HG02981 (cell line): ENCODE data around the gene GATAD2B.

Experiments used
- ATAC-seq: cut with Tn5 transposase; IDR thresholded peaks from one replicate; pipeline ENCODE4 v1.9.1; 2021; ENCODE audit warnings: mild to moderate bottlenecking, moderate library complexity; ENCODE audit not compliant: unreplicated experiment

The GATAD2B gene

GRCh38 chr1:153799566-153800465 lies 123.0 kb downstream of the GATAD2B start:
- no peak for ATAC-seq

GRCh38 chr1:153799016-153799415 lies 123.8 kb downstream of the GATAD2B start:
- no peak for ATAC-seq

- no peak for ATAC-seq
Measured at GRCh38 chr1:153798468-153798780, 124.3 kb downstream of the GATAD2B start.

- ATAC-seq, result no peak
Measured at GRCh38 chr1:153796786-153797659, 125.7 kb downstream of the GATAD2B start.

GRCh38 chr1:153795934-153796785 lies 126.6 kb downstream of the GATAD2B start:
- no peak for ATAC-seq

GRCh38 chr1:153795330-153795837 lies 127.4 kb downstream of the GATAD2B start:
- ATAC-seq, result no peak

GRCh38 chr1:153794624-153795329 lies 128.0 kb downstream of the GATAD2B start:
- ATAC-seq, result no peak

- ATAC-seq, result no peak
Measured at GRCh38 chr1:153793973-153794615, 128.7 kb downstream of the GATAD2B start.

- ATAC-seq, result no peak
Measured at GRCh38 chr1:153793261-153793972, 129.4 kb downstream of the GATAD2B start.

GRCh38 chr1:153792631-153793041 lies 130.1 kb downstream of the GATAD2B start:
- ATAC-seq, result no peak

- ATAC-seq, result no peak
Measured at GRCh38 chr1:153791648-153792253, 131.0 kb downstream of the GATAD2B start.

GRCh38 chr1:153790966-153791647 lies 131.7 kb downstream of the GATAD2B start:
- peak; percentile 89 for ATAC-seq

- ATAC-seq, result no peak
Measured at GRCh38 chr1:153790313-153790965, 132.3 kb downstream of the GATAD2B start.

- ATAC-seq, result no peak
Measured at GRCh38 chr1:153789478-153790034, 133.2 kb downstream of the GATAD2B start.

GRCh38 chr1:153786038-153786790 lies 136.6 kb downstream of the GATAD2B start:
- ATAC-seq, result no peak
